ENCODE measurements around the gene ANAPC1. TPM values are rescaled to one million over a fixed set of nuclear protein-coding genes. Genes with fewer than 3 reads are reported as not detected.

The ANAPC1 gene
- total RNA-seq, 1 donor from 2014 or later = 44.3 TPM

Small RNAs within 50 kb of the gene (microRNA-seq; reads per million reads assigned to microRNA genes)
- not detected for gene MIR4771-2 (ENCODE audit: unreplicated experiment)

Other genes starting within 250 kb of the ANAPC1 start
- 12.3 TPM for gene MERTK, start 14.4 kb upstream of the ANAPC1 start, total RNA-seq (ENCODE audit: unreplicated experiment)
- 22.6 TPM for gene TMEM87B, start 171.1 kb upstream of the ANAPC1 start, total RNA-seq (ENCODE audit: unreplicated experiment)